Epithelial cell of proximal tubule (primary cell): ENCODE measurements around the gene SEMA4C. TPM values are rescaled to one million over a fixed set of nuclear protein-coding genes. Genes with fewer than 3 reads are reported as not detected.

Experiments
- DNase-seq: peaks from one replicate; pipeline ENCODE4 v3.0.0-alpha.2; 2011; ENCODE audit warnings: low read depth
- H3K4me3 ChIP-seq: 2 replicates; pipeline ENCODE4 v1.5.1; 2011; ENCODE audit warnings: low read depth, mild to moderate bottlenecking, low read length
- total RNA-seq: library from RNA; depleted of rRNA; stranded (reverse); fragments of >200 nt; gene quantifications from 2 replicates; pipeline ENCODE4 v1.2.3, GENCODE V29; 2015
- TF ChIP-seq, protein P1 (sequence below): conservative IDR thresholded peaks from 2 replicates; pipeline ENCODE4 v1.5.1; 2012; ENCODE audit warnings: low read depth, mild to moderate bottlenecking, low read length

The SEMA4C gene
- total RNA-seq, 1 donor from 2014 or later: 35.3 TPM

DNA sequence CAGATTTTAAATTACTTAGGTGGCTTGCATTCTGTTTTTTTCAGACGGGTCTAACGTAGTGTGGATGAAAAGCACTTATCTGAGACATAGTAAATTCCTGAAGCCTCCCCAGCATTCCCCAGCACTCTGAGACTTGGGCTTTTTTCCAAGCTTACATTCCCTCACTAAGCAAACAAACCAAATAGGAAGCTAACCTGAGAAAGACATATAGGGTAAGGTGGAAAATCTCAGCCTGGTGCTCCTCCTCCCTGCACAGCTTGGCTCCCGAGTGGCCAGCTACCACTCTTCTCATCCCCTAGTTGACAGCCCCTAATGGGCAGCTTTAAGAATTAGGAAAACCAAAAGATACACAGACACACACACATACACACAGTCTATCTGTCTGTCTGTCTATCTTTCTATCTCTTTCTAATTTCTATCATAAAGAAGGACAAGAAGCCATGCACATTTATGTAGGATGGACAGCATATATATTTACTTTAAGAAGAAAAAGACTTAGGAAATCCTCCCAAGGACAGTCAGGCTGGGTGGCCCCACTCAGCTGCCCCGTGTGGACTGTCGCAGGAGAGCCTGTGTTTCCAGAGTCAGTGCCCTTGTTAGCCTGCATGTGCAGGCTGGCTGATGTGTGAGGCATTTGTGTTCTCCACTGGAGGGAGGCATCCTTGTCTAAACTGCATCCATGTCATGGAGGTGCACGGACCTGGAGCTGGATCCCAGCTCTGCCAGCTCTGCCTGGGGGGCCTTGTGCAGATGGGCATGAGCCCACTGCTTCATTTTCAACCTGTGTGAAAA lies 45.6 kb downstream of the SEMA4C start:
- TF ChIP-seq, protein P1, sequence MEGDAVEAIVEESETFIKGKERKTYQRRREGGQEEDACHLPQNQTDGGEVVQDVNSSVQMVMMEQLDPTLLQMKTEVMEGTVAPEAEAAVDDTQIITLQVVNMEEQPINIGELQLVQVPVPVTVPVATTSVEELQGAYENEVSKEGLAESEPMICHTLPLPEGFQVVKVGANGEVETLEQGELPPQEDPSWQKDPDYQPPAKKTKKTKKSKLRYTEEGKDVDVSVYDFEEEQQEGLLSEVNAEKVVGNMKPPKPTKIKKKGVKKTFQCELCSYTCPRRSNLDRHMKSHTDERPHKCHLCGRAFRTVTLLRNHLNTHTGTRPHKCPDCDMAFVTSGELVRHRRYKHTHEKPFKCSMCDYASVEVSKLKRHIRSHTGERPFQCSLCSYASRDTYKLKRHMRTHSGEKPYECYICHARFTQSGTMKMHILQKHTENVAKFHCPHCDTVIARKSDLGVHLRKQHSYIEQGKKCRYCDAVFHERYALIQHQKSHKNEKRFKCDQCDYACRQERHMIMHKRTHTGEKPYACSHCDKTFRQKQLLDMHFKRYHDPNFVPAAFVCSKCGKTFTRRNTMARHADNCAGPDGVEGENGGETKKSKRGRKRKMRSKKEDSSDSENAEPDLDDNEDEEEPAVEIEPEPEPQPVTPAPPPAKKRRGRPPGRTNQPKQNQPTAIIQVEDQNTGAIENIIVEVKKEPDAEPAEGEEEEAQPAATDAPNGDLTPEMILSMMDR: no peak
- no peak for DNase-seq
- no peak overlapping the region for H3K4me3 ChIP-seq

DNA sequence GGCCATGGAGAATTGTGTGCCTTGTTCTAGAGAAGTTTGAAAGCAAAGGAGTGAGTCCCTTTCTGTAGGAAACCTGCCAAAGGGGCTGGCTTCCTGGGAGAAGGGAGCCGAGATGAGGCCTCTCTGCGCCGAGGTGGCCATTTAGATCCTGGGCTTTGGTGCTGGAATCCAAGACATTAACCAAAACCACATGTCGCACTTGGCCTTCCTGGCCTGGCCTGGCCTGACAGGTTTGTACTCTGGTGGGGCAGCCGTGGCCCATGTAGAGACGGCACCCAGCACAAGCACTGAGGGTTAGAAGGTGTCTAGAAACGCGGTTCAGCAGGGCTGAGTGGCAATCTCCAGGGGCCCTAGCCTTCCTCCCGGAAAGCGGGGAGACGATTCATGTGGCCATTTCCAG lies 46.7 kb downstream of the SEMA4C start:
- DNase-seq: no peak
- TF ChIP-seq, protein P1: no peak
- H3K4me3 ChIP-seq: no peak overlapping the region

DNA sequence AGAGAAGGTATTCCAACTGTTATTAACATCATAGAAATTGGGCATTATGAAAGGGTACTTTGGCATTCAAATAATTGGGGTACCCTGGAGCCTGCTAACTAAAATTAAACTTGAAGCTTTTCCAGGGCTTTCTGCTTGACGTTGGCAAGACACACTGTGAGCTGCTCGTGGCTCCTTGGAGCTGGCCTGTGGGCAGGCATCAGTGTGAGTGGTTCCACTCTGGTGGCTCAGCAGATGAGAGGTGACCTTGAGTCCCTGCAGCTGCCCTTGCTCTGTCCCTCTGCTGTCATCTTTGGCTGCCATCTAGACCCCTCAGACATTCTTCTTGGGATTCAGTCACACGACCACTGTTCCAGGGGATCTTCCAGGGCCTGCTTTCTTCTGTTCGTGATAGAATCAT lies 47.1 kb downstream of the SEMA4C start:
- TF ChIP-seq, protein P1: no peak
- DNase-seq: no peak
- H3K4me3 ChIP-seq: no peak overlapping the region

DNA sequence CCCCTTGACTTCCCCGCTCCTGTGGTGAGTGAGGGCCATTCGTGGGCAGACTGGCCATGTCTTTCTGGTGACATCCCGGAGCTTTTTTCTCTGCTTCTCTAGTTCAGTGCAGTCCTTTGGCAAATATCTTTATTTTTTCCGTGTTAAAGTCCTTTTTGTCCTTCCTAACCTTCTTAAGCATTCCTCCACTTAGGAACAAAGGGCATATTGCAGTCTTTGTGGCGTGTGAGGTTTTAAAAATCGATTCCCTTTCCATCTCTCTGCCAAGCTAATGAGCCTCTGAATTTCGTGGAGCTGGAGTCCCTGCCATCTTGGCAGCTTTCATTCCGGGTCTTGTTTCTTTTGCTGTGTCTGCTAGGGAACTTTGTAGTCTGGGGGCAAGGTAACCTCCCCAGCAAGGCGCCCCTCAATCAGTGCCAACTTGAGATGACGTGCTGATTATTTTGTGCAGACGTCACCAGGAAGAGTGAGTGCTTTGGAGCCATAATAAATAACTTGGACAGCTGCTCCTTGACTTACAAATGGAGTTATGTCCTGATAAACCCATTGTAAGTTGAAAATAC lies 48.7 kb downstream of the SEMA4C start:
- H3K4me3 ChIP-seq: no peak overlapping the region
- no peak for DNase-seq
- TF ChIP-seq, protein P1: no peak

DNA sequence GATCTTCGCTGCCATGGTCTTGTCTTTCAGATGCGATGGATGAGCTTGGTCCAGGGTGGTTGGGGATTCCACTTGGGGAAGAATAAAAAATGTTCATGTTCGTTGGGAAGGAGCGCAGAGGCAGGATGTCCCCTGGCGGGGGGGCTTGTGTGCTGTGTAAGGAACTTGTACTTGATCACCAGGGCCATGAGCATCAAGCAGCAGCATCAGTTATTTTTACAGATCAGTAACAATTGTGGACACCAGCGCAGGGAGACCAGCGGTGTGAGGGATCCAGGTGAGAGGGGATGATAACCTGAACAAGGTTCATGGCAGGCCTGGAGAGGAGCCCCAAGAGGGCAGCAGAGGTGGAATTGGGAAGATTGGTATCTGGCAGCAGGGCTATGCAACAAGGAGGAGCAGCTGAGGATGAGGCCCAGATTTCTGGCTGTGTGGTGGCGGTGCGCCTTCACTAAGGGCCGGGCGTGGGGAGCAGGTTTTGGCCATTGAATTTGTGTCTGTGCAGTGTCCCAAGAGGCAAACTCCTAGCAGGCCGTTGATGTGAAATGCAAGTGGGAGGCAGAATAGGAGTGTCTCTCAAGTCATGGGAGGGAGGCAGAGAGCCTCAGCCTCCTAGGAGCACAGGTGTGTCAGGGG lies 49.9 kb downstream of the SEMA4C start:
- H3K4me3 ChIP-seq: no peak overlapping the region
- DNase-seq: no peak
- TF ChIP-seq, protein P1: no peak

DNA sequence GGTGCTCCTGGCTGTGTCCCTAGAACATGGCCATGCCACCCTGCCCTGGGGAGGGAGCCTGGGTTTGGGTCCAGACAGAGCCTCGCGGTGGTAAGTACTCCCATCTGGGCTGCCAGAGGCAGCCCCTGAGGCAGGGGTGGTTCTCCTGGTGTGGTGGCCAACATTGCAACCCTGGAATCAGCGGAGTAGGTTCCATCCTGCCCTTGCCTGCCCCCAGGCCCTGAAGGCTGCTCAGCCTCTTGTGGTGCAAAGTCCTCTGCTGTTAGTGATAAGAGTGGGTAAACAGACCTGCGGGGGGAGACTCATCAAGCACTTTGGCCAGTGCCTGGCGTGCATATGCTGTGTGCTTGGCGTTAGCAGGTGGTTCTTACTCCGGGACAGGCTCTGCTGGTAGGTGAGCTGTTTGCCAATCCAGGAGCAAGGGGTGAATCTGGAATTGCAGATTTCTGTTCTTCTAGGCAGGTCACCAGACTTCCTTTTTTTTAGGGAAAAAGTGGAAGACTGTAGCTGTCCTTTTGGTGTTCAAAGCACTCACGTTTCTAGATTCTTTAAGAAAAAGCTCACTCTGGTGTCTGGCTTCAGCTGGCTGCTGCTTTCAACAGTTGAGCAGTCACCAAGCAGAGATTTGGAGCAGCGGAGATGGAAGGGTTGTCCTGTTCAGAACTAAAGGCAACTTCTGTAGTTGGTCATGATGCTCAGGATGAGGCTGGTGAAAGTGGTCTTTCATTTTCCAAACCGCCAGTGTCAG lies 50.6 kb downstream of the SEMA4C start:
- no peak overlapping the region for H3K4me3 ChIP-seq
- TF ChIP-seq, protein P1: no peak
- no peak for DNase-seq
